IMR-90 (cell line): ENCODE results near the gene CD2AP.
"Not testable (repeated sequence)": the region's sequence is repeated elsewhere in the genome, so short reads cannot be mapped to it uniquely, and the experiment has no call there.

Source experiments
- CEBPB ChIP-seq: IDR thresholded peaks from 2 replicates; pipeline ENCODE4 v1.6.1; 2012; ENCODE audit warnings: low read depth, low read length, improper control_type of control experiment
- MAZ ChIP-seq: IDR thresholded peaks from 2 replicates; pipeline ENCODE4 v1.6.1; 2012; ENCODE audit warnings: low read depth, mild to moderate bottlenecking, low read length, improper control_type of control experiment, moderate library complexity, borderline replicate concordance
- MXI1 ChIP-seq: IDR thresholded peaks from 2 replicates; pipeline ENCODE4 v1.6.1; 2012; ENCODE audit warnings: low read depth, mild to moderate bottlenecking, low read length, moderate library complexity, borderline replicate concordance
- NFE2L2 ChIP-seq: fragments of 150-350 bp; IDR thresholded peaks from 2 replicates; pipeline ENCODE4 v1.6.1; 2016; ENCODE audit warnings: low read depth, mild to moderate bottlenecking, low read length
- POLR2A ChIP-seq: IDR thresholded peaks from 2 replicates; pipeline ENCODE4 v1.6.1; 2012; ENCODE audit warnings: mild to moderate bottlenecking, low read depth, low read length
- RCOR1 ChIP-seq: IDR thresholded peaks from 2 replicates; pipeline ENCODE4 v1.6.1; 2012; ENCODE audit warnings: mild to moderate bottlenecking, low read length, improper control_type of control experiment; ENCODE audit not compliant: insufficient replicate concordance
- RFX5 ChIP-seq: IDR thresholded peaks from 2 replicates; pipeline ENCODE4 v1.8.0; 2012; ENCODE audit warnings: low read depth, mild to moderate bottlenecking, low read length, moderate library complexity
- TF ChIP-seq, protein P1 (sequence below): conservative IDR thresholded peaks from 2 replicates; pipeline ENCODE4 v1.5.1; 2012; ENCODE audit warnings: mild to moderate bottlenecking, low read depth, low read length, improper control_type of control experiment

DNA sequence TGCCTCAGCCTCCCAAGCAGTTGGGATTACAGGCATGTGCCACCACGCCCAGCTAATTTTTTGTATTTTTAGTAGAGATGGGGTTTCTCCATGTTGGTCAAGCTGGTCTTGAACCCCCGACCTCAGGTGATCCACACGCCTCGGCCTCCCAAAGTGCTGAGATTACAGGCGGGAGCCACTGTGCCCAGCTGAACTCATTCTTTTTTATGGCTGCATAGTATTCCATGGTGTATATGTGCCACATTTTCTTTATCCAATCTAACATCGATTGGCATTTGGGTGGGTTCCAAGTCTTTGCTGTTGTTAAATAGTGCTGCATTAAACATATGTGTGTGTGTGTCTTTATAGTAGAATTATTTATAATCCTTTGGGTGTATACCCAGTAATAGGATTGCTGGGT, 78.9 kb downstream of the CD2AP start:
- TF ChIP-seq, protein P1, sequence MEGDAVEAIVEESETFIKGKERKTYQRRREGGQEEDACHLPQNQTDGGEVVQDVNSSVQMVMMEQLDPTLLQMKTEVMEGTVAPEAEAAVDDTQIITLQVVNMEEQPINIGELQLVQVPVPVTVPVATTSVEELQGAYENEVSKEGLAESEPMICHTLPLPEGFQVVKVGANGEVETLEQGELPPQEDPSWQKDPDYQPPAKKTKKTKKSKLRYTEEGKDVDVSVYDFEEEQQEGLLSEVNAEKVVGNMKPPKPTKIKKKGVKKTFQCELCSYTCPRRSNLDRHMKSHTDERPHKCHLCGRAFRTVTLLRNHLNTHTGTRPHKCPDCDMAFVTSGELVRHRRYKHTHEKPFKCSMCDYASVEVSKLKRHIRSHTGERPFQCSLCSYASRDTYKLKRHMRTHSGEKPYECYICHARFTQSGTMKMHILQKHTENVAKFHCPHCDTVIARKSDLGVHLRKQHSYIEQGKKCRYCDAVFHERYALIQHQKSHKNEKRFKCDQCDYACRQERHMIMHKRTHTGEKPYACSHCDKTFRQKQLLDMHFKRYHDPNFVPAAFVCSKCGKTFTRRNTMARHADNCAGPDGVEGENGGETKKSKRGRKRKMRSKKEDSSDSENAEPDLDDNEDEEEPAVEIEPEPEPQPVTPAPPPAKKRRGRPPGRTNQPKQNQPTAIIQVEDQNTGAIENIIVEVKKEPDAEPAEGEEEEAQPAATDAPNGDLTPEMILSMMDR, result not testable (repeated sequence)
- TF ChIP-seq POLR2A, MXI1, CEBPB, RCOR1, RFX5, NFE2L2, MAZ: not testable (repeated sequence)
